SHP77 treated with DMSO at 0.1 percent for 48 hours (cell line): ENCODE measurements around the gene CLDN3.

Experiments used
- DNase-seq: peaks from one replicate; lab custom pipeline; 2025; lab: John Stamatoyannopoulos, UW

The CLDN3 gene

DNA sequence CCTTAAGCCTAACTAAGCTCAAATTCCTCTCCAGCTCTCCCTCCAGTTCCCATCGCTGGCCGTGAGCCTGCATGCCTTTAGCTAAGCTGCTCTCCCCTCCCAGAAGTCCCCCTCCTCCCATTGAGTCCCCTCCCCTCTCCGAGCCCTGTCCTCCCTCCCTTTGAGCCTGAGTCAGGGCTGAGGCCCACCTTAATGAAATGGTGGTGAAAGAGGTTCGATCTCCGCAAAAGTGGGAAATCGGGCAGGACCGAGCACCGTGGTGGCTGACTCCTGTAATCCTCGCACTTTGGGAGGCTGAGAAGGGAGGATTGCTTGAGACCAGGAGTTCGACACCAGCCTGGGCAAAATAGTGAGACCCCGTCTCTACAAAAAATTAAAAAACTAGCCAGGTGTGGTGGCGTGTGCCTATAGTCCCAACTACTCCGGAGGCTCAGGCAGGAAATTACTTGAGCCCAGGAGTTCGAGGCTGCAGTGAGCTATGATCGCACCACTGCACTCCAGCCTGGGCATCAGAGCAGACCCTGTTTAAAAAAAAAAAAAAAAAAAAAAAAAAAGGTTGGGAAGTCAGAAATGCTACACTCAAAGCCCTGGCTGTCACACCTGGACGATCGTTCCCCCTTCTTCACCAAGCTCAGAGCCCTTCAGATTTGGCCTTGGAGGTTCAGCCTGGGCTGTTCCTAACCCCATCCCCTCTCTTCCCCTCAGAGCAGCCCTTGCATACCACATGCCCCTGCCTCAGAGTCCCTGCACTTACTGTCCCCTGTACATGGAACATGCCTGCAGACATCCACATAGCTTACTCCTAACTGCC, 995 bp upstream of the CLDN3 start:
- DNase-seq = no peak

DNA sequence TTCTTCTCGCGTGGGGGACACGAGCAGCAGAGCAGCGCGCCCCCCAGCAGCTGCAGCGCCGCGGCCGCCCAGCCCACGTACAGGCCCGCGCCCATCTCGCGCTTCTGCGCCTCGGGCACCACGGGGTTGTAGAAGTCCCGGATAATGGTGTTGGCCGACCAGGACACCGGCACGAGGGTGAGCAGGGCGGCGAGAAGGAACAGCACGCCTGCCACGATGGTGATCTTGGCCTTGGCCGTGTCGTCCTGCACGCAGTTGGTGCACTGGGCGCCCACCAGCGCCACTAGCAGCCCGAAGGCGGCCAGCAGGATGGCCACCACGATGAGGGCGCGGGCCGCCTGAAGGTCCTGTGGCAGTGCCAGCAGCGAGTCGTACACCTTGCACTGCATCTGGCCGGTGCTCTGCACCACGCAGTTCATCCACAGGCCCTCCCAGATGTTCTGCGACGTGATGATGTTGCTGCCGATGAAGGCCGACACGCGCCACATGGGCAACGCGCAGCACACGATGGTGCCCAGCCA, 529 bp downstream of the CLDN3 start:
- DNase-seq = no peak

- no peak for DNase-seq
Measured at GRCh38 chr7:73768641-73769480, 1.2 kb downstream of the CLDN3 start.

- no peak for DNase-seq
Measured at GRCh38 chr7:73766556-73767229, 3.4 kb downstream of the CLDN3 start.

GRCh38 chr7:73762659-73762999, 7.4 kb downstream of the CLDN3 start:
- DNase-seq = no peak

DNA sequence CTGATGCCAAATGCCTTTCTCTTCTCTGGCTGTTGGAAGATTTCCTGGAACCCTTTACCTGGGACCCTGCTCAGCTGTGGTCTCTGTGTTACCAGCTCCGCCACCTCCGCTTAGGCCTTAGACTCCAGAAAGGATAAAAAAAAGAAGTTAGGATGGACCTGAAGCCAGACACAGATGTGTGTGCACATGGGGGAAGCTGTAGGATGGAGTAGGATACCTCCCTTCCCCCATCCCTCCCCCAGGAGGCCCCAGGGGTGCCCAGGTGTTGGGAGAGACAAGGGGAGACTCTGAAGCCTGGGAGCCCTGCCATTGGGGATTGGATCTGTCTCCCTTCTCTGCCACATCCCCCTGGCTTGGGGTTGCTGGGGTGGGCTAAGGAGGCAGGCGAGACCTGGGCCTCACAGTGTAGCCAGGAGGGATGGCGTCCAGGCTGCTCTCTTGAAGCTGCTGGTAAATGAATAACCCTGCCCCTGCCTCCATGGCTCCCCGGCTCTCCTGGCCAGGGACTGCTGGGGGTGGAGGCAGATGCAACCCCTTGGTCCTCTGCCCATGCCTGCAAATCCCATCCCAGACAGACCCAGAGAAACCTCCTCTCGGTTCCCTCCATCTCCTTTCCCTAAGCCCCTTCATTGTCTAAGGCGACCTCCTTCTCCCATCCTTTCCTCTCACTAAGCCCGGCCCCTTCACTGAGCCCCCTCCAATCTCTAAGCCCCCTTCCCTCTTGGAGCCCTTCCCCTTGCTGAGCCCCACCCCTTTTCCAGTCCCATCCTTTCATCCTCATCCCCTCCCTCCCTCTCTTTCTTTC, 8.0 kb downstream of the CLDN3 start:
- no peak for DNase-seq

- no peak for DNase-seq
Measured at GRCh38 chr7:73758581-73759138, 11.4 kb downstream of the CLDN3 start.

DNA sequence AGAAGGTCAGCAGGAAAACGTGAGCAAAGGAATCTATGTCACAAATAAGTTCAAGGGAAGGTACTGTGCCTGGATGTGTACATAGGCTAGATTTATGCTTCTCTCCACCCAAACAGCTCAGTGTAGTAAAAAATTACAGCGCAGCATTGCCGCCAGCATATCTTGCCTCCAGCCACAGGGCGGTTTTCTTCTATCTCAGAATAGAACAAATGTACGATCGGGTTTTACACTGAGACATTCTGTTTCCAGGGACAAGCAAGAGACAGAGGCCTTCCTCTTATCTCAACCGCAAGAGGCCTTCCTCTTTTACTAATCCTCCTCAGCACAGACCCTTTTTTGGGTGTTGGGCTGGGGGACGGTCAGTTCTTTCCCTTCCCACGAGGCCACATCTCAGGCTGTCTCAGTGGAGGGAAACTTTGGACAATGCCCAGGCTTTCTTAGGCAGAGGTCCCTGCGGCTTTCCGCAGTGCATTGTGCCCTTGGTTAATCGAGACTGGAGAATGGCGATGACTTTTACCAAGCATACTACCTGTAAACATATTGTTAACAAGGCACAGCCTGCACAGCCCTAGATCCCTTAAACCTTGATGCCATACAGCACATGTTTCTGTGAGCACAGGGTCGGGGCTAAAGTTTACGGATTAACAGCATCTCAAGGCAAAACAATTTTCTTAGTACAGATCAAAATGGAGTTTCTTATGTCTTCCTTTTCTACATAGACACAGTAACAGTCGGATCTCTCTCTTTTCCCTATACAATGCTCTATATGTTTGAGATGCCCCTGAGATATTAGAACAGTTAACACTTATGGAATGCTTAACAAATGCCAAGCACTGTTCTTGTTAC, 19.9 kb downstream of the CLDN3 start:
- no peak for DNase-seq

- peak; percentile 11 for DNase-seq
Measured at GRCh38 chr7:73746378-73746777, 23.7 kb downstream of the CLDN3 start.

DNA sequence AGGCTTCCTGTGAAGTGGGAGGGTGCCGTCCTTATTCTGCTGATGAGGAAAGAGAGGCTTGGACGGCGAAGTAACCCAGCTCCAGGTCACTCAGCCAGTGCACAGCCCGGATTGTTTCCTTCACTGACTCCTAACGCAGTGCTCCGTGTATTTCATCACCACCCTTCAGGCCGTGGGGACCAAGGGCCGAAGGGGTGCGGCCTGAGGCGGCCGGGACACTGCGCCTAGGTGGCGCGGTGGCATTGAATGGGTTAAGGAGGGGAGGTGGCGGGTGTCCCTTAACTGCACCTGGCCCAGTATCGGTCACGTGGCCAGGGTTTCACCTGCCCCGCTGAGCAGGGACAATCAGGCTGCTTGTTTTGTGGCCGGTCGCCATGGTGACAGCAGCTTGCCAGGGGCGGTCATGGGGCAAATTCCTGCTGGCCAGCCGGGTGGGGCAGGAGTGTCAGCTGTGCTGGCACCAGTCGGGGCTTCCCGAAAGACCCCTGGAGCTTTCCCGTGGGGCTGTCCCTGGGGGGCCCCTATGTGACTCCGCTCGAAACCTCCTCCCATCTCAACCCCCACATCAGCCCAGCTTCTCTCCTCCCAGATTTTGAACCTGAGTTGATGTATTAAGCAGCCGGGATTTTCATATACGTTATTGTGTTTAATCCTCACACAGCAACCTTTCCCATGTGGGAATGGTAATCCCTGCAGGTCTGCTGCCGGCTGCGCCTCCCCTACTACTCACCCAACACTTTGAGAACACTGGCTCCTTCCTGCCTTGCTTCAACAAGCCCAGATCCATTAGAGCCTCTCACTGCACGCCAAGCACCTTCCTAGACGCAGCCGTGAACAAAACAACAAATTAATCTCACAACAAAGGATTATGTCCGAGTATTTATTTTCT, 27.1 kb downstream of the CLDN3 start:
- peak; percentile 73 for DNase-seq

DNA sequence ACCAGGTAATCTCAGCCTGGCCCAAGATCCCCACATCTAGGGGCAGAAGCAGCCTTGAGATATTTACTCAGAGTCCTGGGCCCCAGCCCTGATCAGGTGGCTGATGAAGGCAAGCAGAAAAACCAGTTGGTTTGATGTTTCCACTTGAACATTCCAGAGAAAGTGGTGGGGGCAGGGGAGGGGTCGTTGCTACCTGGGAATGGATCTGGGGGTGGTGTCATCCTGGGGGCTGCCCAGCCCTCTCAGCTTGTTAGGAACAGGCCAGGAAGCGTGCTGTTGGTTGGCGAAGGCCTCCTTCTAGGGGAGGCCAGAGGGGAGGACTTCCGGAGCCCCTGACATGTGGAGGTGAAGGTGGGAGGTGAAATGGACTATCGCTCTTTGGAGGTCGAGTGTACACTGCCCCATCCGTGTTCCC, 27.7 kb downstream of the CLDN3 start:
- DNase-seq = no peak

GRCh38 chr7:73741600-73741999, 28.5 kb downstream of the CLDN3 start:
- DNase-seq = no peak

- no peak for DNase-seq
Measured at GRCh38 chr7:73740771-73741170, 29.3 kb downstream of the CLDN3 start.

GRCh38 chr7:73740212-73740611, 29.9 kb downstream of the CLDN3 start:
- no peak for DNase-seq

DNA sequence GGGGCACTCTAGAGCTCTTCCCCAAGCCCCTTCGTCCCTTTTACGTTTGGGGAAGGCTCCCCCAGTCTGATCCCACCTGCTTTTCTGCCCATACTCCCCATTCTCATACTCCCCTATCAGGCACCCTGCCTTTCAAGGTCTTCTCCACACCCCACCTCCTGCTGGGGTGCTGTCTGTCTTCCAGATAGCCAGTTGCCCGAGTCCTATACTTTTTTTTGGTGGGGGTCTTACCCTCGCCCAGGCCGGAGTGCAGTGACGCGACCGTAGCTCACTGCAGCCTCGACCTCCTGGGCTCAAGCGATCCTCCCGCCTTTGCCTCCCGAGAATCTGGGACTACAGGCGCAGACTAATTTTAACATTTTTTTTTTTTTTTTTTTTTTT, 30.7 kb downstream of the CLDN3 start:
- DNase-seq = no peak

DNA sequence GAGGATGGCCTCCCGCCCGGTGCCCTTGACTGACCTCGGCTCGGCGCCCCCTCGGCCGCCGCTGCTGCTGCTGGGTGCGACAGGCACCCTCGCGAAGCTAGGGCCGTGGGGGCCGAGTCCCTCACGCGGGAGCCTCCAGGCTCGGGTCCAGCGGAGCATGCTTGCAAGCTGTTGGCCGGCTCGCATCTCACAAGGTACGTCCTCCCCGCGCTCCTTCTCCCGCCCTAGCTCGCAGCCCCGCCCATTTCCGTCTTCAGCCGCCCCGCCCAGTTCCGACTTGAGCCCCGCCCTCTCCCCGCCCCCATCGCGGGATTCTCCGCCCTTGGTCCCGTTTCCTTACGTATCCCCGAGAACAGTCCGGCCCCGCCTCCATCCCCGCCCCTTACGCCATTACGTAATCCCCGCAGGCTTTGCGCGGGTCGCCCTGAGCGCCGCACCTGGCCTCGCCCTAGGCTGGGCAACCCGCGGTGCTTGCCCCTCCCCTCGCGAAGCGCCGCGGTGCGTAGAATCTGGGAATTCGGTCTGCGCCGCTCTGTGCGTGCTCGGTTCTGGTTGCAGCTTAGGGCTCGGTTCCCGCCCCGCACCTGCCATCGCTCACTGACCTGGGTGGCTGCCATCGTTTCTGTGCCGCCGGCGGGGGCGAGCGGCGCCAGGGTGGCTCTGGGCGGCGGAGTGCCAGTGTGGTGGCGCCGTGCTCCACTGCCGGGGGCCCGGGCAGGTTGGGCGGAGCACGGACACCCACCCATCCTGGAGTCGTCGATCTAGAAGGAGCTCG, 31.3 kb downstream of the CLDN3 start, which contains the start of gene ABHD11:
Gene ABHD11, minus strand, starts transcription at position 191 of the 775 bp plus-strand sequence. Its CDS starts 32 bp downstream, at position 159.
- peak; percentile 89 for DNase-seq

- DNase-seq = no peak
Measured at GRCh38 chr7:73738220-73738611, 31.9 kb downstream of the CLDN3 start.

GRCh38 chr7:73737491-73738219, 32.4 kb downstream of the CLDN3 start:
- no peak for DNase-seq
